NK-92 treated with Interleukin-12 subunit alpha and Interleukin-12 subunit beta, amount 100 ng/mL, for 24 hours (cell line): ENCODE measurements around the gene HIP1.

Source experiments
- DNase-seq: peaks from one replicate; lab custom pipeline; 2025; lab: John Stamatoyannopoulos, UW

The HIP1 gene

DNA sequence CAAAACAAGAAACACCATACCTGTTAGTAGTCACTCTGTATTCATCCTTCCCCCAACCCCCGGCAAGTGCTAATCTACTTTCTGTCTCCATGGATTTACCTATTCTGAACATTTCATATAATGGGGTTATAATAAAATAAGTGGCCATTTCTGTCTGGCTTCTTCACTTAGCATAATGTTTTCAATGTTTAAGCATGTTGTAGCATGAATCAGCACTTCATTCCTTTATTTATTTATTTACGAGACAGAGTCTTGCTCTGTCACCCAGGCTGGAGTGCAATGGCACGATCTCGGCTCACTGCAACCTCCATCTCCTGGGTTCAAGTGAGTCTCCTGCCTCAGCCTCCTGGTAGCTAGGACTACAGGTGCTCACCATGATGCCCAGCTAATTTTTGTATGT is 69.2 kb downstream of the HIP1 start:
- no peak for DNase-seq

DNA sequence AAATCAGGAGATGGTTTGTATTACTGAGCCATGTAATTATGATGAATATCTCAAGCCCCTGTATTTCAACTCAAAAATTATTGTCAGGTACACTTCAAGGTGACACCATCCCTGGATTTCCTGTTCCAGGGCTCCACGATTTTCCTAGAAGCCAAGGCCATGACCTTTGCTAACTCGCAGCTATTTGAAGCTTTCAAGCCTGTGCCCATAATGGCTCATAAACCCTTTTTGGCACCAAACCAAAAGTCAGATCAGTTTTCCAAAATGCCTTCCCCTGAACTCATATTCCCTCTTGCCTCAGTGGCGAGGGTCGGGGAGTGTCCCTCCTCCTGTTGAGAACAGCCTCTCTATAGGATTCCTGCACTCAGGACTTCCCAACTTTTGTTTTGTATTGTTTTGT is 70.8 kb downstream of the HIP1 start:
- DNase-seq: no peak

GRCh38 chr7:75663302-75663907 is 75.3 kb downstream of the HIP1 start:
- no peak for DNase-seq

- no peak for DNase-seq
Measured at GRCh38 chr7:75662579-75663301, 76.0 kb downstream of the HIP1 start.

DNA sequence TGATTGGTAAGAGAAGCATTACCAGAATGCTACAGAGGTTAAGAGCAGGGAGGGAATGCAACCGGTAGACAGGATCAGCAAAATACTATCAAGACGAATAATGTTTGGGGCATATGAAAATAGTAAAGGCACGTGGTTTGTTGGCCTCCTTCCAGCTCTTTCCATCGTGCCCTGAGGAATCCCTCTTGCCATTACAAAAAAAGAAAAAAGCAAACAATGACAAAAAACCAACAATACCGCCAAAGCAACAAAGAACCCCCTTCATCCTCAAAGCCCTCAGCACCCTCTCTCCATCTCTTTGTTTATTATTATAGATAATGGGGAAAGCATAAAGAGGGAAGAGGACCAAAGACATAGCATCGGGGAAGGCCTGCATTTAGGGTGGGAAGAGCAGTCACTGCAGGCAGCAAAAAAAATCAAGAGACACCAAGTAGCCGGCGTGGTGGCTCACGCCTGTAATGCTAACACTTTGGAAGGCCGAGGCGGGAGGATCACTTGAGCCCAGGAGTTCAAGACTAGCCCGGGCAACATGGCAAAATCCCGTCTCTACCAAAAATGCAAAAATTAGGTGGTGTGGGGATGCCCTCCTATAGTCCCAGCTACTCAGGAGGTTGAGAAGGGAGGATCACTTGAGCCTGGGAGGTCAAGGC is 78.0 kb downstream of the HIP1 start:
- no peak for DNase-seq

DNA sequence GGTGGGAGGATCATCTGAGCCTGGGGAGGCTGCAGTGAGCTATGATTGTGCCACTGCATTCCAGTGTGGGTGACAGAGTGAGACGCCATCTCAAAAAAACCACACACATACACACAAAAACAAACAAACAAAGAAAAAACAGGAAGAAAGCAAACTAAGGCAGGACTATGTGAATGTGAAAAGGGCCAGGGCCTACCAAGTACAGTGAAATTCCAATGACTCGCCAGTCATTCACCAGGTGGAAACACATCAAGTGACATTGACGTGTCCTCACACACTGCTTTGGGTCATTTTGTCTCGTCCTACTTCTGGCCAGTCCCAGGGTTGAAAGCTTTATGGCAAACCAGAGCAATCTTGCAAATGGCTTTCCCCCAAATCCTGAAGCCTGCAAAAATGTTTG is 79.9 kb downstream of the HIP1 start:
- no peak for DNase-seq

GRCh38 chr7:75658369-75658768 is 80.4 kb downstream of the HIP1 start:
- no peak for DNase-seq

- DNase-seq: no peak
Measured at GRCh38 chr7:75657866-75658265, 80.9 kb downstream of the HIP1 start.

DNA sequence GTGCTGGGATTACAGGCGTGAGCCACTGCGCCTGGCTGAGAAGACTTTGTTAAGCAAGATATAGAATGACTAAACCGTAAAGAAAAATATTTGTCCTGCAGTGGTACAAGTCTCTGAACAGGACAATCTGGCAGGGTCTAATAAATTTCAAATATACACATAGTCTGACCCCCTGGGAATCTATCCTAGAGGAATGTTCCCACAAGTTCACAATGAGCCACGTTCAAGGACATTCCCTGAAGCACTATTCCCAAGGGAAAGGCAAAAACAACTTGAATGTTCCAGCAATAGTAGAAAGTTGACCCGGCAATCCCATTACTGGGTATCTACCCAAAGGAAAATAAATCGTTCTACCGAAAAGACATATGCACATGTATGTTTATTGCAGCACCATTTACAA is 82.0 kb downstream of the HIP1 start:
- DNase-seq: no peak

GRCh38 chr7:75655536-75655935 is 83.2 kb downstream of the HIP1 start:
- DNase-seq: no peak

DNA sequence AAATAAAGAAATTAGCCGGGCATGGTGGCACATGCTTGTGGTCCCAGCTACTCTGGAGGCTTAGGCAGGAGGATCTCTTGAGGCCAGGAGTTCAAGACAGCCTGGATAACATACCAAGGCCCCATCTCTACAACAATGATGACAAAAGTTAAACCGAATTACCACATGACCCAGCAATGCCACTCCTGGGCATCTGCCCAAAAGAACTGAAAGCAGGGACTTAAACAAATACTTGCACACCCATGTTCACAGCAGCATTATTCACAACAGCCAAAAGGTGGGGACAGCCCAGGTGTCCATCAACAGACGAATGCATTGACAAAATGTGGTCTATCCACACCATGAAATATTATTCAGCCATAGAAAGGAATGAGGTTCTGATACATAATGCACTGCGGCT is 83.9 kb downstream of the HIP1 start:
- DNase-seq: no peak

DNA sequence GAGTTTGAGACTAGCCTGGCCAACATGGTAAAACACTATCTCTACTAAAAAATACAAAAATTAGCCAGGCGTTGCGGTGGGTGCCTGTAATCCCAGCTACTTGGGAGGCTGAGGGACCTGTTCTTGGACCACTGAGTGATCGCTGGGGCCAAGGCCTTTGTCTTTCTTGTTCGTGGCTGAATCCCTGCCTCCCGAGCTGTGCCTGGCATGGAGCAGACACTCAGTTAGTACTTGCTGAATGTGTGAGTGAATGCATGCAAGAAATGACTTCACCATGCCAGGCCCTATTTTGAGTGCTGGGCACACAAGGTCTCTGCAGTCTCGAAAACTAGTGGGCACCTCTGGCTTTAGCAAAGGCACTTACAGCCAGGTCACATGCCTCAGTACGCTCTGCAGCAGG is 85.1 kb downstream of the HIP1 start:
- DNase-seq: no peak

- no peak for DNase-seq
Measured at GRCh38 chr7:75652788-75653187, 86.0 kb downstream of the HIP1 start.

DNA sequence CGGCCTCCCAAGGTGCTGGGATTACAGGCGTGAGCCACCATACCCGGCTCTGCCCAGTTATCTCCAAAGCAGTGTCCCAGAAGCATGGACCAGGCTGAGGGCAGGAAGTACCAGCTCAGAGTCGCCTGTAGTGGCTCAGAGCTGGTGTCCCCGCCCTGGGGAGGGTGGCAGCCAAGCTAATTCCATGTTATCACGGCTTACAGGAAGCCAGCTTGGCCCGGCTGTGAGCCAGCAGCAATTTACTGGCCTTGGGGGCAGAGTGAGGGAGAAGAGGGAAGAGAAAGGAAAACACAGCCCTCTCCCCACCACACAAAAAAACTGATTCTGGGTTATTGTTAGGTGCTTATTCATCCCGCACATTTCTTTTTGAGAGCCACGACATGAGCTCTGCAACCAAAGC is 88.1 kb downstream of the HIP1 start:
- DNase-seq: no peak

- no peak for DNase-seq
Measured at GRCh38 chr7:75650062-75650461, 88.7 kb downstream of the HIP1 start.

DNA sequence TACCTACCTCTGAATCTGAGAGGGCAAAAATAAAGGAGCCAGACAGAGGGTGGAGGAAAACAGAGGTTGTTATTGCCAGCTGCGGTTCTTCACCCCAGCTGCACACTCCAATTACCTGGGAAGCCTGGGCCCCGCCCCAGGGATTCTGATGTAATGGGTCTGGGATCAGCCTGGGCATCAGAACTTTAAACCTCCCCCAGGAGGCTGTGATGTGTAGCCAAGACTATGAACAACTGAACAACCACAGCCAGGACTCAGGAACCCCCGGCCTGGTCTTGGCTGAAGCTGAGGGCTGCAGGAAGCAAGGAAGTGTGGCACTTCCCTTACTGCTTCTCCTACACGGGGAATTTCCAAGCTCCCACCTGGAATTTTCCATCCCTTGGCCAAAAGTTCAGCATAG is 89.3 kb downstream of the HIP1 start:
- no peak for DNase-seq

- no peak for DNase-seq
Measured at GRCh38 chr7:75647709-75648438, 90.9 kb downstream of the HIP1 start.

GRCh38 chr7:75646571-75647102 is 92.1 kb downstream of the HIP1 start:
- no peak for DNase-seq

- DNase-seq: no peak
Measured at GRCh38 chr7:75645570-75645969, 93.2 kb downstream of the HIP1 start.

DNA sequence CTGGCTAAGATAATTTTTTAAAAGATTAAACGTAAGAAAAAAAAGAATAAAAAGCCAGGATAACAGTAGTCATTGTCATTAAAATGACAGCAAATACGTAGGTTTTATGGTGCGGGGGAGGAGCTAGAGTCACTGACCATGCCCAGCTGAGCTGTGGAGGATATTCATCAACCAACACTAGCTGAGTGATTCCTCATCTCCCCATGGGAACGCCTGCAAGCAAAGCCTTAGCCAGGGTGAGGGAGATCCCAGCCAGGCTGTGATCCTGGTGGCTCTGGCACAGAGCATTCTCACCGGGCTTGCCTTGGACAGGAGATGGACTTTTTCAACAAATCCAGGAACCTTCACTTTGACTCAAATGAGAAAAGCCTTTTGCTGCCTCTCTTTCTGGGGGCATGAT is 94.2 kb downstream of the HIP1 start:
- no peak for DNase-seq

- DNase-seq: peak; percentile 43
Measured at GRCh38 chr7:75642810-75643486, 95.8 kb downstream of the HIP1 start.

DNA sequence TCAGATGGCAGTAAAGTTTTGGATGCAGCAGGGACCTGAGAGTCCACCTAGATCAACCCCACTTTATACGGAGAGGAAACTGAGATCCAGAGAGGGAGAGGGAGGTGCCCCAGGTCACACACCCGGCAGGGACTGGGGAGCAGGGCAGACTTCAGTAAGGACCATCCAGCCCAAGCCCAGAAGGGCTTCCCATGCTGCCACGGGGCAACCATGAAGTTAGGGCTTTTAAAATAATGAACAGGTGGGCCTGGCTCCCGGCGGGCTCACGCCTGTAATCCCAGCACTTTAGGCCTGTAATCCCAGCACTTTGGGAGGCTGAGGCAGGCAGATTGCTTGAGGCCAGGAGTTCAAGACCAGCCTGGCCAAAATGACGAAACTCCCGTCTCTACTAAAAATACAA is 98.5 kb downstream of the HIP1 start:
- DNase-seq: no peak
